ENCODE measurements around the gene C3orf52.
"Not testable (repeated sequence)": the region's sequence is repeated elsewhere in the genome, so short reads cannot be mapped to it uniquely, and the experiment has no call there.

Gene C3orf52

DNA sequence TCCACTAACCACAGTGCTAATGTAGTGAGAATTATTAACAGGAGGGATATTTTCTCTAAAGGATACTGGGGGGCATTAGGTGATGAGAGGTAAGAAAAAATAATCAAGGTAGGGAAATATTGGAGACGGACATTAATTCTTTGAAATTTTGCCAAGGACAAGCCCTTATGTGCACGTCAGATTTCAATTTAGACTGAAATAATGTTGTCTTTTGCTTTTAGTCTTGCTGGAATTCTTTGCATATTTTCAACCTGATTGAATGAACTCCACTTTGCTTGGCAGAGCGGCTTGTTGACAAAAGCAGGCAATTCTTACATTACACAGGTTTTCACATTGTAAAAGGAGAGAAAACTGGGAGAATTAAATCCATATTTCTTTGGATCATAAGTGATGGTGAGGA is 25.0 kb upstream of the C3orf52 start:
- no peaks in the 10 kb centered on the region for H3K27me3 ChIP-seq (ENCODE audit: control insufficient read depth, insufficient read depth, low read length)
- no peak overlapping the region for H3K9ac ChIP-seq (ENCODE audit: low read length)
- H3K4me1 ChIP-seq (ENCODE audit: control insufficient read depth, low read depth, low read length), result no peaks in the 10 kb centered on the region
- no peak overlapping the region for H3K27ac ChIP-seq (ENCODE audit: low read length)
- no peak overlapping the region for H3K4me3 ChIP-seq (ENCODE audit: low read length)
- H3K36me3 ChIP-seq (ENCODE audit: control insufficient read depth, low read depth, low read length), result no peaks in the 10 kb centered on the region
- H3K9me3 ChIP-seq (ENCODE audit: control insufficient read depth, low read depth, low read length), result no peaks in the 10 kb centered on the region

DNA sequence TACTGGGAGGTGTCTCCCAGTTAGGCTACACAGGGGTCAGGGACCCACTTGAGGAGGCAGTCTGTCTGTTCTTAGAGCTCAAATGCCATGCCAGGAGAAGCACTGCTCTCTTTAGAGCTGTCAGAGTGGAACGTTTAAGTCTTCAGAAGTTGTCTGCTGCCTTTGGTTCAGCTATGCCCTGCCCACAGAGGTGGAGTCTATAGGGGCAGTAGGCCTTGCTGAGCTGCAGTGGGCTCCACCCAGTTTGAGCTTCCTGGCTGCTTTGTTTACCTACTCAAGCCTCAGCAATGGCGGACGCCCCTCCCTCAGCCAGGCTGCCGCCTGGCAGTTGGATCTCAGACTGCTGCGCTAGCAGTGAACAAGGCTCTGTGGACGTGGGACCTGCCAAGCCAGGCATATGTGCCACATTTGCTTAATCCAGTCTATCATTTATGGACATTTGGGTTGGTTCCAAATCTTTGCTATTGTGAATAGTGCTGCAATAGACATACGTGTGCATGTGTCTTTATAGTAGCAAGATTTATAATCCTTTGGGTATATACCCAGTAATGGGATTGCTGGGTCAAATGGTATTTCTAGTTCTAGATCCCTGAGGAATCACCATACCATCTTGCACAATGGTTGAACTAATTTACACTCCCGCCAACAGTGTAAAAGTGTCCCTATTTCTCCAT is 13.7 kb upstream of the C3orf52 start:
- not testable (repeated sequence) for H3K27ac ChIP-seq (ENCODE audit: low read length); H3K4me1 ChIP-seq (ENCODE audit: control insufficient read depth, low read depth, low read length); H3K27me3 ChIP-seq (ENCODE audit: control insufficient read depth, insufficient read depth, low read length); H3K9me3 ChIP-seq (ENCODE audit: control insufficient read depth, low read depth, low read length); H3K36me3 ChIP-seq (ENCODE audit: control insufficient read depth, low read depth, low read length); H3K4me3 ChIP-seq (ENCODE audit: low read length); H3K9ac ChIP-seq (ENCODE audit: low read length)

DNA sequence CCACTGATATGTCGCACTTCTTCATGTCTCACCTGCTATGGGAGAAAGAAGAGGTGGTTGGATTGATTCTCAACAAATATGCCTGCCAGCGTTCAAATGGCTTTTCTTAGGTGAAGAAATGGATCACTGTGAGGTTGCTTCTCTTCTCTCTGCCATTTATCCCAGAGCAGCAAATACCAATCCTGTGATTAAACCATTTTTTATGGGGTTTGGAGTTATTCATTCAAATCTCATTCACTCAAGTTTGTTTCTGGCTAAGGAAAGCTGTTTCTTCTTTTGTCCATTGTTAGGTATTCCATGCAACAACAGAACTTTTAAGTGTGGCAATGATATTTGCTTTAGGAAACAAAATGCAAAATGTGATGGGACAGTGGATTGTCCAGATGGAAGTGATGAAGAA is 12.2 kb upstream of the C3orf52 start:
- Histone ChIP-seq H3K9ac (ENCODE audit: low read length) (no peak overlapping the region), H3K4me1 (ENCODE audit: control insufficient read depth, low read depth, low read length) (peaks cover 7% of the 10 kb centered on the region), H3K27ac (ENCODE audit: low read length) (no peak overlapping the region), H3K4me3 (ENCODE audit: low read length) (no peak overlapping the region), H3K27me3 (ENCODE audit: control insufficient read depth, insufficient read depth, low read length) (no peaks in the 10 kb centered on the region), H3K36me3 (ENCODE audit: control insufficient read depth, low read depth, low read length) (no peaks in the 10 kb centered on the region), H3K9me3 (ENCODE audit: control insufficient read depth, low read depth, low read length) (no peaks in the 10 kb centered on the region)

DNA sequence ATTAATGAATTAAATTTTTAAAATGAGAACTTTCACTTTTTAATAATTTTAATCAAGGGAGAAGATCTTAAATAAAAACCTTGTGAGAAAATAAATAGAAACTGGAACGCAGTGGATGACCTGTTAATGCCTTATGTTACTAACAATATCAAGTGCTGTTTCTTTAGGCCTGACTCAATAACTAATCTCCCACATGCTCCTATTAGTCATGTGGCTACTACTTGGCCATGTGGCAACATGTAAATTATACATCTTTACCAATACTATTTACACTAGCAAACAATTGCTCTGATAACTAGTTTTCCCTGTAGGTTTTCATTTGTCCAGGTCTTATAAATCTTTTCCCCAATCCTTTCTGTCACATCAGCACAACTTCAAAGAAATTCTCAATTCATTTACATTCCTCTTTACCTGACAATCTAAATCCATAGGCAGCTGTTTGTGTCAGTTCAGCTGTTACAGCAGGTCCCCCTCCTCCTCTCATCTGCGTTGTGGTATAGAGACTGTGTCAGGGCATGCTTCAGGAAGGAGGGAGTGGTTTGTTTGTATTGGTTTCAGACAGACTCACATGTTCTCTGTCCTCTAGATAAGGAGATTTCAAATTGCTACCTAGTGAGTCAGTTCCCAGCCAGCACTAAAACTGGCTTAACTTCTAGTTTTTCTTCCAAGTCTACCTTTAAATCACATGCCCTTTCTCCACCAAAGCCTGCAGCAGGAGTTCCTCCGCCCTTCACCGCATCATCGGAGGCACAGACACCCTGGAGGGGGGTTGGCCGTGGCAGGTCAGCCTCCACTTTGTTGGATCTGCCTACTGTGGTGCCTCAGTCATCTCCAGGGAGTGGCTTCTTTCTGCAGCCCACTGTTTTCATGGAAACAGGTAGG is 11.3 kb upstream of the C3orf52 start:
- no peaks in the 10 kb centered on the region for H3K27me3 ChIP-seq (ENCODE audit: control insufficient read depth, insufficient read depth, low read length)
- no peaks in the 10 kb centered on the region for H3K9me3 ChIP-seq (ENCODE audit: control insufficient read depth, low read depth, low read length)
- H3K4me3 ChIP-seq (ENCODE audit: low read length), result no peak overlapping the region
- H3K36me3 ChIP-seq (ENCODE audit: control insufficient read depth, low read depth, low read length), result no peaks in the 10 kb centered on the region
- H3K4me1 ChIP-seq (ENCODE audit: control insufficient read depth, low read depth, low read length), result peaks cover 7% of the 10 kb centered on the region
- no peak overlapping the region for H3K27ac ChIP-seq (ENCODE audit: low read length)
- H3K9ac ChIP-seq (ENCODE audit: low read length), result no peak overlapping the region

DNA sequence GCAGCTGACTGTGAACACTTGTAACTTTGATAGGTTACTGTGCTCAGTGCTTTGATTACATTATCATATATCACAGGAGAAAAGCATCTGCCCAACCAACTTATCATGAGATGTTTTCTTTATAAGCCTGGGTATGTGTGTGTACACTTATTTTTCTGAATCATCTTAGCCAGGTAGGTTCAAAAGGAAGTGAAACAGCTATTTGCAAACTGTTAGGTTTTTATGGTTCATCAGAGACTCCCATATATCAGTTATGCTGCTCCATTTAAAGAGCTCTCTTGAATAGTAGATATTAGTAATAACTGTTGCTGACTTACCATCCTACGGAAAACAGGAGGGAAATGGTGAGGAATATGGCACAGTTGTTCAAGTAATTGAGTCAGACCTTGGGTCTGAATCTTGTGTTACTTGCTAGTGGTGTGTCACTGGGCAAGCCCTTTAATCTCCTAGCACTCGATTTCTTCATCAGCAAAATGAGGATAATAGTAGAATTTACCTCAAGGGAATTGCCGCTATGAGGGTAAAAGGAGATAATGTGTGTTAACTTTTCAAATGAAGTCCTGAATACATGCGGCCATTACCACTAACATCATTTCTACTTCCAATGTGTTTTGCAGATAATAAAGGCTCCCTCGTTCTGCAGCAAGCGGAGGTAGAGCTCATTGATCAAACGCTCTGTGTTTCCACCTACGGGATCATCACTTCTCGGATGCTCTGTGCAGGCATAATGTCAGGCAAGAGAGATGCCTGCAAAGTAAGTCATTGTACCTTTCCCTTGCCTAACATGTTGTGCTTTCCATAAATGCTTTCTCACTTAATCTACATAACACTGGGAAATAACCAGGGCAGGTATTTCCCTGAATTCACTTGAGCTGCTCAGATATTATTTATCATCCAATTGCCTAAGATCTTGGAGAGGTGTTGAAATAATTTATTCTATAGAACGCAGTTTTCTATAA is 7.8 kb upstream of the C3orf52 start:
- H3K36me3 ChIP-seq (ENCODE audit: control insufficient read depth, low read depth, low read length), result no peaks in the 10 kb centered on the region
- no peaks in the 10 kb centered on the region for H3K27me3 ChIP-seq (ENCODE audit: control insufficient read depth, insufficient read depth, low read length)
- peaks cover 7% of the 10 kb centered on the region for H3K4me1 ChIP-seq (ENCODE audit: control insufficient read depth, low read depth, low read length)
- H3K9ac ChIP-seq (ENCODE audit: low read length), result no peak overlapping the region
- no peak overlapping the region for H3K4me3 ChIP-seq (ENCODE audit: low read length)
- no peaks in the 10 kb centered on the region for H3K9me3 ChIP-seq (ENCODE audit: control insufficient read depth, low read depth, low read length)
- no peak overlapping the region for H3K27ac ChIP-seq (ENCODE audit: low read length)

DNA sequence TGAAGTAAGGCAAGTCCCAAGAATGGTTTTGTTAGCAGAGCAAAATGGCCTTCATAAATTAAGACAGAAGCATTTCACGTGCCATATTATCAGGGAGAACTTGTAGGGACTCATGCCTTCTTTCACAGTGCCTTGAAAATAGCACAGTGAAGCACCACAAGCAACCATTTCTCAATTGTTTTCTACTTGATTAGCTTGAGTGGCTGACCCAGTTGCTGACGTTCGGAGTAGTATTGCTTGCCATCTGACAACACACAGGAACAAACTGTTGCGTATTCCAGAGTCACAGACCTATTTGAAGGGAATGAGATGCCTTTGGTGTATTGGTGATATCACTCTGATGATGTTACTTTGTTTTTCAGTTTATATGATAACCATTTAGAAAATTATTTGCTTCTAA is 3.0 kb upstream of the C3orf52 start:
- H3K9ac ChIP-seq (ENCODE audit: low read length), result no peak overlapping the region
- H3K27me3 ChIP-seq (ENCODE audit: control insufficient read depth, insufficient read depth, low read length), result peaks cover 22% of the 10 kb centered on the region
- peaks cover 10% of the 10 kb centered on the region for H3K4me1 ChIP-seq (ENCODE audit: control insufficient read depth, low read depth, low read length)
- H3K9me3 ChIP-seq (ENCODE audit: control insufficient read depth, low read depth, low read length), result no peaks in the 10 kb centered on the region
- no peak overlapping the region for H3K27ac ChIP-seq (ENCODE audit: low read length)
- no peak overlapping the region for H3K4me3 ChIP-seq (ENCODE audit: low read length)
- H3K36me3 ChIP-seq (ENCODE audit: control insufficient read depth, low read depth, low read length), result no peaks in the 10 kb centered on the region

DNA sequence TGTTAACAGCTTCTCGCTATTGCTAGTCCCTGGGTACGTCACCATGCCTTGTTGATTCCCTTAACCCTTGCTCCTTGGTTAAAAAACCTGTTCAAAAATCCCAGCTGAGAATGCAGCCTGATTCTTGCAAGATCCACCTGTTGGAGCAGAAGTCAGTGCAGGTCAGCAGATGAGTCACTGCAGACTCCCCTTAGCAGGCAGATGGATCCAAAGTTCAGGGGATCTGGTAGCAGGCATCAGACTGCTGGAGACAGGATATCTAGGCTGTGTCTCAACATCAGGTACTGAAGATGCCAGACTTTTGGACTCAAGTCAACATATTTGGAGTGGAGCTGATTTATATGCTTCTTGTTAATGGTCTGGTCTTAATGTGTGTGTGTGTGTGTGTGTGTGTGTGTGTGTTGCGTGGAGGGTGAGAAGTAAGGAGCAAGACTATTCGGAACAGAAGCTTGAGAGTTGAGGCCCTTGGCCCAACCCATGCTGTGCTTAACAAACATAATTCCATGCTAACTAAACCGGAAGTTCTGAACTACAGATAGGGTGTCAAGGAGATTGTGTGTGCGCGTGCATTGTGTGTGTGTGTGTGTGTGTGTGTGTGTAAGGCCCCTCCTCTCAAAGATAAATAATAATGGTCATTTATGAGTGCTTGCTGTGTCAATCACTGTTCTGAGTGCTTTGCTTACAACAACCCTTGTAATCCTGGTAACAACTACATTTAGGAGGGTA is 1.0 kb upstream of the C3orf52 start:
- H3K9ac ChIP-seq (ENCODE audit: low read length), result no peak overlapping the region
- H3K36me3 ChIP-seq (ENCODE audit: control insufficient read depth, low read depth, low read length), result no peaks in the 10 kb centered on the region
- H3K9me3 ChIP-seq (ENCODE audit: control insufficient read depth, low read depth, low read length), result no peaks in the 10 kb centered on the region
- peak overlapping the region; percentile 84 for H3K4me3 ChIP-seq (ENCODE audit: low read length)
- H3K27me3 ChIP-seq (ENCODE audit: control insufficient read depth, insufficient read depth, low read length), result peaks cover 22% of the 10 kb centered on the region
- peaks cover 10% of the 10 kb centered on the region for H3K4me1 ChIP-seq (ENCODE audit: control insufficient read depth, low read depth, low read length)
- H3K27ac ChIP-seq (ENCODE audit: low read length), result no peak overlapping the region

DNA sequence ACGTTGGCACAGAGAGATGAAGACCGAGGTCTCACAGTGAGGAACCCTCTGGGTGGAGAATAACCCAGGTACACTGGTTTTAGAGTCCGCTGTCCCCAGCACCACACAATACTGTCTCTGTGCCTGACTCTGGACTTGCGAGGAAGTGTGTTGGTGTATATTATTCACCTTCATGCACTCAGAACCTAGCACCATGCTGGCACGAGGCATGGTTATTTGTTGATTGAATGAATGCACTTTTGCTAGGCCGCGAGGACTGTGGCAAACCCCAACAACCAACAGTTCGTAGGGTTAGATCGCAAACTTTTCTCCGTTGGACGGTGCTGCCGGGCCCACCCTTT is 484 bp upstream of the C3orf52 start:
- Histone ChIP-seq H3K9me3 (ENCODE audit: control insufficient read depth, low read depth, low read length) (no peaks in the 10 kb centered on the region), H3K27me3 (ENCODE audit: control insufficient read depth, insufficient read depth, low read length) (peaks cover 22% of the 10 kb centered on the region), H3K27ac (ENCODE audit: low read length) (no peak overlapping the region), H3K4me3 (ENCODE audit: low read length) (peak overlapping the region; percentile 84), H3K4me1 (ENCODE audit: control insufficient read depth, low read depth, low read length) (peaks cover 10% of the 10 kb centered on the region), H3K36me3 (ENCODE audit: control insufficient read depth, low read depth, low read length) (no peaks in the 10 kb centered on the region), H3K9ac (ENCODE audit: low read length) (peak overlapping the region; percentile 31)

DNA sequence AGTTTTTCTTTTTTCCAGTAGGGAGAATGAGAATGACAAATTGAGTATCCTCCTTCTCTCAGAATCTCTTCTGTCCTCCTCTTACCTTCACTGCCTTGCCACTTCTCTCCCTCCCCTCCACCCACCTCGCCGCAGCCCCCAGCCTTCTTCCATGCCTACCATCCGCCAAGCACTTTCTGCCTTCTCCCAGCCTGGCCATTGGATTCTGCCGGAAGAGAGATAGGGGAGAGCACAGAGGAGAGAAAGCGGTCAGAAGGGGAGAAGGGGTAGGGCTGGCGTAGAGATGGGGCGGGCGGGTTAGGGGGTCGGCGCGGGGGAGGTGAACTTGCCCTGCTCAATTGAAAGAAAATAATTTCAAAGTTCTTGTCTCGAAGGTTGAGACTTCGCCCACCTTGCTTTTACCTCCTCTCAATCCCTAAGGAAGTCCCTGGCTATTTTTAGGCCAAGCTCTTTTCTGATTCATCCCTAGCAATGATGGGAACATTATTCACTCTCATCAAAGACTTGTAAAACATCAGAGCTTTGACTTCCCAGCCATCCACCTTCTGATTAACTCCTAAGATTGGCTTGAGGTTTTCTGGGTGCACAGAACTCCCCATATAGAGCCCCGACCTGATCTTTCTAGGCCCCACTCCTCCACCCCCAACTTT is 811 bp downstream of the C3orf52 start:
- Histone ChIP-seq H3K9me3 (ENCODE audit: control insufficient read depth, low read depth, low read length) (no peaks in the 10 kb centered on the region), H3K27me3 (ENCODE audit: control insufficient read depth, insufficient read depth, low read length) (peaks cover 22% of the 10 kb centered on the region), H3K36me3 (ENCODE audit: control insufficient read depth, low read depth, low read length) (no peaks in the 10 kb centered on the region), H3K4me3 (ENCODE audit: low read length) (peak overlapping the region; percentile 84), H3K4me1 (ENCODE audit: control insufficient read depth, low read depth, low read length) (peaks cover 10% of the 10 kb centered on the region), H3K27ac (ENCODE audit: low read length) (no peak overlapping the region), H3K9ac (ENCODE audit: low read length) (peak overlapping the region; percentile 77)

DNA sequence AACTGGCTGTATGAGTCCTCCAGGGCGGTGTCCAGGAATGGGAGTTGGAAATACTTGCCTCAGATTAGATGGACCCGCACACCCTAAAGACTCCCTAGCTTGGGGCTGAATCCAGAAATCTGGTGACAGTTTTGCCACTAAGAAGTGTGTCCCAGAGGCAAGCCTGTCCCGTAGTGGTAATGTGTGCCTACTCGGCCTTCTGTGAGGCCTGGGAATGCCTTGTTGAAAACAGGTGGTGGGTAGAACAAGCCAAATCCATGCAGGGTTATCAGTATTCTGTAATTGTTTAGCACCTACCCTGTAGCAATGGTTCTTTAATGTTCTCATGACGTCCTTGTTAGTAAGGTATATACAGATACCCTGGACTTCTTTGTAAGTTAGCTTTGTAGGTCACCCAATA is 1.6 kb downstream of the C3orf52 start:
- H3K27me3 ChIP-seq (ENCODE audit: control insufficient read depth, insufficient read depth, low read length), result peaks cover 22% of the 10 kb centered on the region
- H3K9ac ChIP-seq (ENCODE audit: low read length), result no peak overlapping the region
- H3K36me3 ChIP-seq (ENCODE audit: control insufficient read depth, low read depth, low read length), result no peaks in the 10 kb centered on the region
- peak overlapping the region; percentile 84 for H3K4me3 ChIP-seq (ENCODE audit: low read length)
- no peaks in the 10 kb centered on the region for H3K9me3 ChIP-seq (ENCODE audit: control insufficient read depth, low read depth, low read length)
- no peak overlapping the region for H3K27ac ChIP-seq (ENCODE audit: low read length)
- peaks cover 16% of the 10 kb centered on the region for H3K4me1 ChIP-seq (ENCODE audit: control insufficient read depth, low read depth, low read length)

Measured in iPS-18a (cell line).